SU-DHL-6 (cell line): ENCODE results near the gene CEP19.

ENCODE experiments used
- H2AFZ ChIP-seq: fragments of 200-600 bp; sonication (generic); 2 replicates; pipeline ENCODE4 v1.6.1; 2014; ENCODE audit warnings: low read depth, mild to moderate bottlenecking, moderate library complexity, mixed read lengths, antibody characterized with exemption, low read length; ENCODE audit not compliant: severe bottlenecking
- H3F3A ChIP-seq: fragments of 200-600 bp; shearing (Covaris generic); 2 replicates; pipeline ENCODE4 v1.6.0; 2016; ENCODE audit warnings: antibody characterized with exemption, mild to moderate bottlenecking; ENCODE audit not compliant: insufficient read depth
- H3K27ac ChIP-seq: fragments of 200-600 bp; sonication (generic); 2 replicates; pipeline ENCODE4 v1.5.1; 2016; ENCODE audit warnings: low read depth, mild to moderate bottlenecking, low read length, moderate library complexity, mixed read lengths
- H3K27me3 ChIP-seq: fragments of 200-600 bp; sonication (generic), shearing (Covaris generic); 2 replicates; pipeline ENCODE4 v1.6.0; 2014; ENCODE audit warnings: mild to moderate bottlenecking, low read length
- H3K36me3 ChIP-seq: fragments of 200-600 bp; sonication (generic); 2 replicates; pipeline ENCODE4 v1.6.1; 2014; ENCODE audit warnings: mild to moderate bottlenecking, low read length, mixed read lengths
- H3K4me2 ChIP-seq: fragments of 300-600, 200-600 bp; shearing (Covaris generic), sonication (generic); 2 replicates; pipeline ENCODE4 v1.6.0; 2014; ENCODE audit warnings: low read length, low read depth, mild to moderate bottlenecking; ENCODE audit not compliant: poor library complexity, severe bottlenecking
- H3K4me3 ChIP-seq: fragments of 200-600 bp; sonication (generic); 2 replicates; pipeline ENCODE4 v1.5.1; 2014; ENCODE audit warnings: antibody characterized with exemption, low read length, mild to moderate bottlenecking, mixed read lengths; ENCODE audit not compliant: insufficient read depth, poor library complexity, severe bottlenecking
- H3K79me2 ChIP-seq: fragments of 200-600 bp; sonication (generic); 2 replicates; pipeline ENCODE4 v1.6.1; 2014; ENCODE audit warnings: mild to moderate bottlenecking, low read length, moderate library complexity; ENCODE audit not compliant: insufficient read depth
- H3K9ac ChIP-seq: fragments of 200-600 bp; sonication (generic); 2 replicates; pipeline ENCODE4 v1.7.0; 2014; ENCODE audit warnings: mild to moderate bottlenecking, low read length
- H3K9me2 ChIP-seq: fragments of 200-600 bp; sonication (generic); replicated peaks from 2 replicates; pipeline ENCODE4 v1.6.1; 2014; ENCODE audit warnings: low read length; ENCODE audit not compliant: insufficient read depth
- H3K9me3 ChIP-seq: fragments of 200-600 bp; sonication (generic); 2 replicates; pipeline ENCODE4 v1.6.1; 2014; ENCODE audit warnings: low read length, mixed read lengths; ENCODE audit not compliant: insufficient read depth
- H4K20me1 ChIP-seq: fragments of 200-600 bp; sonication (generic); 2 replicates; pipeline ENCODE4 v1.6.1; 2014; ENCODE audit warnings: low read depth, mild to moderate bottlenecking, antibody characterized with exemption, low read length, moderate library complexity, mixed read lengths
- EZH2phosphoT487 ChIP-seq: fragments of 200-600 bp; sonication (generic), shearing (Covaris generic); conservative IDR thresholded peaks from 2 replicates; pipeline ENCODE4 v1.6.1; 2018; ENCODE audit warnings: mild to moderate bottlenecking, antibody characterized with exemption, low read length, moderate library complexity, mixed read lengths
- TF ChIP-seq, protein P1 (sequence below): fragments of 200-600 bp; sonication (generic); IDR thresholded peaks from one replicate; pipeline ENCODE4 v1.5.1; 2017; ENCODE audit warnings: antibody characterized with exemption, mild to moderate bottlenecking, low read length, moderate library complexity; ENCODE audit not compliant: insufficient read depth, poor library complexity, severe bottlenecking

Gene CEP19

DNA sequence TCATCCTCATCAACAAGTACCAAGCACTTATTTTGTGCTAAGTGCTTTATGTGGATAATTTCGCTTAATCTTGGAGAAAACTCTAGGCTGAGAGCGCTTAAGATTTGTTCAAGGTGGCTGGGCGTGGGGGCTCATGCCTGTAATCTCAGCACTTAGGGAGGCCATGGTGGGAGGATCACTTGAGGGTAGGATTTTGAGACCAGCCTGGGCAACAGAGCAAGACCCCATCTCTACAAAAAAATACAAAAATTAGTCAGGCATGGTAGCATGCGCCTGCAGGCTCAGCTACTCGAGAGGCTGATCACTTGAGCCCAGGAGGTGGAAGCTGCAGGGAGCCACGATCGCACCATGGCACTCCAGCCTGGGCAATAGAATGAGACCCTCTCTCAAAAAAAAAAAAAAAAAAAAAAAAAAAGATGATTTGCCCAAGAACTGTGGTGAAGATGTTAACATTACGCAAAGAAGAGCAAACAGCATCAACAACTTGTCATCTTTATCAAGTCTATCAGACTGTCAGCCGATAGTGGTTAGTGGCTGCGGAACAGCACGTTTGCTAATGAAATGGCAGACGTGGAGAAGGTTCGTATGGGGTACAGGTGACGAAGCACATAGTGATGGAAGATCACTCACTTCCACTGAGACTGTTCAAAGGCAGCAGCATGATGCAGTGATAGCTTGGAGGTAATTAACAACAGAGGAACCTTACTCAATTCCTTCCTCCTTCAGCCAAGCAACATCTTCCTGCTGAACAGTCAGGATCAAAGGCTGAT lies 44.8 kb downstream of the CEP19 start:
- Histone ChIP-seq H3F3A (no peaks in the 10 kb centered on the region), H3K79me2 (no peaks in the 10 kb centered on the region), H3K9ac (no peak overlapping the region), H2AFZ (no peak overlapping the region), H4K20me1 (no peaks in the 10 kb centered on the region), H3K4me3 (no peak overlapping the region), H3K9me2 (no peaks in the 10 kb centered on the region), H3K9me3 (no peaks in the 10 kb centered on the region), H3K4me2 (no peak overlapping the region), H3K27me3 (no peaks in the 10 kb centered on the region), H3K27ac (no peak overlapping the region), H3K36me3 (no peaks in the 10 kb centered on the region)
- no peak for TF ChIP-seq EZH2phosphoT487
- TF ChIP-seq, protein P1, sequence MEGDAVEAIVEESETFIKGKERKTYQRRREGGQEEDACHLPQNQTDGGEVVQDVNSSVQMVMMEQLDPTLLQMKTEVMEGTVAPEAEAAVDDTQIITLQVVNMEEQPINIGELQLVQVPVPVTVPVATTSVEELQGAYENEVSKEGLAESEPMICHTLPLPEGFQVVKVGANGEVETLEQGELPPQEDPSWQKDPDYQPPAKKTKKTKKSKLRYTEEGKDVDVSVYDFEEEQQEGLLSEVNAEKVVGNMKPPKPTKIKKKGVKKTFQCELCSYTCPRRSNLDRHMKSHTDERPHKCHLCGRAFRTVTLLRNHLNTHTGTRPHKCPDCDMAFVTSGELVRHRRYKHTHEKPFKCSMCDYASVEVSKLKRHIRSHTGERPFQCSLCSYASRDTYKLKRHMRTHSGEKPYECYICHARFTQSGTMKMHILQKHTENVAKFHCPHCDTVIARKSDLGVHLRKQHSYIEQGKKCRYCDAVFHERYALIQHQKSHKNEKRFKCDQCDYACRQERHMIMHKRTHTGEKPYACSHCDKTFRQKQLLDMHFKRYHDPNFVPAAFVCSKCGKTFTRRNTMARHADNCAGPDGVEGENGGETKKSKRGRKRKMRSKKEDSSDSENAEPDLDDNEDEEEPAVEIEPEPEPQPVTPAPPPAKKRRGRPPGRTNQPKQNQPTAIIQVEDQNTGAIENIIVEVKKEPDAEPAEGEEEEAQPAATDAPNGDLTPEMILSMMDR: no peak

DNA sequence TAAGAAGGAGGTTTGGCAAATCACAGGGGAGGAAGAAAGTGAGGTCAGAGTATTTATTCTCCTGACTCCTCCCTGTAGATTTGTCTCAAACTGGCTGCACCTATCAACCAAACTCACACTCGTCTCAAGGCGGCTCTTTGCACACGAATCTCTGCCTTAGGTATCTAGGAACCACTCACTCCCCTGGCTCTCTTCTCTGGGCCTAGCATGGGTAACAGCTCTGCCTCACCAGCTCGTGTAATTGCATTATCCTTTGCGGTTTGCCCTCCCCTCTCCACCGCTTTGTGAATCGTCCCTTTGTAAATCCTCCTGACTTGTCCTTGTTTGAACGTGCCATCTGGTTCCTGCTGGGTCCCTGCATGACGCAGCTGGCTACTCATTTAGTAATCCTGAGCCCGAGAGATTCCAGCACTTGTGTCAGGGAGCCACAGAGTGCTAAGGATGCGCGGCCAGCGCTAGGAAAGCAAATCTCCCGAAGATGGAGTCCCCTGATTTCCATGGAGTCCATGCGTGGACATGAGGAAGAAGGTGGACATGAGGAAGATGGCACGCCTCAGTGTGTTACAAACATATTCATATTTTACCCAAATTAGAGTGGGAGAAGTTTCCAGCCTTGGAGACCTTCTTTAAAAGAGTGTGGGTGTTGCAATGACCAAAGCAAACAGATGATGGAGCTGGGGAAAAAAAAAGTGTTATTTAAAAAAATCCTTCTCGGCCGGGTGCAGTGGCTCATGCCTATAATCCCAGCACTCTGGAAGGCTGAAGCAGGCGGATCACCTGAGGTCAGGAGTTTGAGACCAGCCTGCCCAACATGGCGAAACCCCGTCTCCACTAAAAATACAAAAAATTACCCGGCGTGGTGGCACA lies 45.8 kb downstream of the CEP19 start:
- Histone ChIP-seq H2AFZ (no peak overlapping the region), H3K4me3 (no peak overlapping the region)

DNA sequence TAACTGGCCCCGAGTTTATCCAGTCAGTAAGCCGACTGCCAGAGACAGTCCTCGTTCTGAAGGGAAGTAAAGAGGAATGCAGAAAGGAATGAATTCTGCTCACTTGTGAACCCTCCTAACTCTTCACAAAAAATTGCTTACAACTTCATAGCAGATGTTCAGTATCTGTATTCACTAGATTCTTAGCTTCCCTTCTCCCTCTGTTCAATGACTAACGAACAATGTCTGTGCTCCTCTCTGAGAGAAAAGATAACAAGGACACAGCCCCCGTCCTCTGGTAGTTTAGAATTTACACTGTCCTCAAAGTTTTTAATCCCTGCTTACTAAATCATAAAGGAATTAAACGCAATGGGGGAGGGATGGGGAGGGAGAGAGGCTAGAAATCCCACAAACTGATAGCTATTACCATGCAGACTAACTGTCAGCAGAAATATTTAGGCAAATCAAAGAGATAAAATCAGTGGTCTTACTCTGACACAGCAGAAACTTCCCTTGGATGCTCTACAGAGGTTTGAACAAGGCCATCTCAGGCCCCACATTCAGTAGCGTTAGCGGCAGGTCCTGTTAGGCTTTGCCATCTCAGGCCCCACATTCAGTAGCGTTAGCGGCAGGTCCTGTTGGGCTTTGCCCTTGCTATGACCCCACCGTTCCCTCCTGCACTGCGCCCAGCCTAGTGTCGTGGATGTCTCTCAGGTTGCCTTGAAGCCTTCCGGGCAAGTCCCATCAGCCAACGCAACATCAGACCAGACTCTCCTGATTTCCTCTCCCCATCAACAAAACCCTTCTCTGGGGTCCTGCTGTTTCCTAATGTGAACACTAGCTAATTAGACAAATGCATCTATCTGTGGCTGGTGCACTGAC lies 49.1 kb downstream of the CEP19 start:
- H3F3A ChIP-seq: no peaks in the 10 kb centered on the region
- no peak overlapping the region for H3K4me2 ChIP-seq
- H3K36me3 ChIP-seq: no peaks in the 10 kb centered on the region
- TF ChIP-seq EZH2phosphoT487: no peak
- TF ChIP-seq, protein P1: no peak
- H3K27ac ChIP-seq: no peak overlapping the region
- H4K20me1 ChIP-seq: no peaks in the 10 kb centered on the region
- no peaks in the 10 kb centered on the region for H3K27me3 ChIP-seq
- H3K4me3 ChIP-seq: no peak overlapping the region
- no peak overlapping the region for H2AFZ ChIP-seq
- no peak overlapping the region for H3K9ac ChIP-seq
- no peaks in the 10 kb centered on the region for H3K9me3 ChIP-seq
- H3K79me2 ChIP-seq: no peaks in the 10 kb centered on the region
- H3K9me2 ChIP-seq: no peaks in the 10 kb centered on the region

More for the DNA sequence above, 45.8 kb downstream of the CEP19 start:
- no peaks in the 10 kb centered on the region for H3K27me3 ChIP-seq
- H3K9me3 ChIP-seq: no peaks in the 10 kb centered on the region
- H3K79me2 ChIP-seq: no peaks in the 10 kb centered on the region
- TF ChIP-seq EZH2phosphoT487: no peak
- TF ChIP-seq, protein P1: no peak
- no peak overlapping the region for H3K4me2 ChIP-seq
- H4K20me1 ChIP-seq: no peaks in the 10 kb centered on the region
- no peaks in the 10 kb centered on the region for H3K9me2 ChIP-seq
- H3K9ac ChIP-seq: no peak overlapping the region
- no peaks in the 10 kb centered on the region for H3F3A ChIP-seq
- H3K36me3 ChIP-seq: no peaks in the 10 kb centered on the region
- H3K27ac ChIP-seq: no peak overlapping the region
